Measurements from ENCODE around the gene GOLGA6D. TPM values are rescaled to one million over a fixed set of nuclear protein-coding genes. Genes with fewer than 3 reads are reported as not detected.
"Not testable (repeated sequence)": the region's sequence is repeated elsewhere in the genome, so short reads cannot be mapped to it uniquely, and the experiment has no call there.

GOLGA6D gene
- total RNA-seq, 6 experiments from 2014 or later: 0.12 to 0.49 (median 0.27) TPM; not detected in 1

DNA sequence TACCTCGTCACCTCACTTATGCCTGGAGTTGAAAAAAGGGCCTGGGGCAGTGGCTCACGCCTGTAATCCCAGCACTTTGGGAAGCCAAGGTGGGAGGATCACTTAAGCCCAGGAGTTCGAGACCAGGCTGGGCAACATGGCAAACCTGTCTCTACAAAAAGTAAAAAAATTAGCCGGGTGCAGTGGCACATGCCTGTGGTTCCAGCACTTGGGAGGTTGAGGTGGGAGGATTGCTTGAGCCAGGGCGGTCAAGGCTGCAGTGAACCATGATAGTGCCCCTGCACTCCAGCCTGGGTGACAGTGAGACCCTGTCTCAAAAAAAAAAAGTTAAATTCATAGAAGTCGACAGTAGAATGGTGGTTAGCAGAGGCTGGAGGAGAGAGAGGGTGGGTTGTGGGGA, 59.6 kb downstream of the GOLGA6D start:
- TF ChIP-seq CTCF (IDR thresholded peaks at IDR 0.05) (no peak), POLR2A (IDR thresholded peaks at IDR 0.05) (no peak)
- ATAC-seq: no peak
- Histone ChIP-seq H3K27me3 (no peaks in the 10 kb centered on the region), H3K4me1 (no peaks in the 10 kb centered on the region), H3K4me3 (no peak overlapping the region), H3K36me3 (peaks cover 0 to 6% (median 0%) of the 10 kb centered on the region in 4 donors), H3K27ac (no peak overlapping the region), H3K9me3 (no peaks in the 10 kb centered on the region)
- no peak for DNase-seq
- intact Hi-C loops (cut with DNase I): no loop called here
- 84% methylated on average over 6 of the region's 6 CpGs for WGBS (ENCODE audit: insufficient coverage, low coverage, low lambda C conversion rate, missing lambda C conversion rate)

- DNase-seq; H3K36me3 ChIP-seq; H3K27ac ChIP-seq; H3K9me3 ChIP-seq; H3K4me1 ChIP-seq; H3K27me3 ChIP-seq; H3K4me3 ChIP-seq; ATAC-seq; intact Hi-C loops (cut with DNase I): not testable (repeated sequence)
- WGBS (ENCODE audit: insufficient coverage, low coverage, low lambda C conversion rate, missing lambda C conversion rate): 43% methylated on average over 8 of the region's 8 CpGs
Measured at GRCh38 chr15:75343953-75344352, 61.3 kb downstream of the GOLGA6D start.

Small RNA genes within 50 kb of the gene (small RNA-seq; reads per million reads assigned to genes)
- gene AC068338.1 (0 reads per million in 2 experiments), gene RN7SL327P (0 reads per million in 2 experiments), gene RN7SL489P (0 reads per million in 2 experiments)

Other genes starting within 250 kb of the GOLGA6D start
- 1 to 10 TPM; 3.6 to 9.4 (median 5.8) TPM for gene C15orf39, start 81.0 kb upstream of the GOLGA6D start, total RNA-seq
- gene GOLGA6C, start 24.5 kb upstream of the GOLGA6D start, total RNA-seq: under 1 TPM in 3 of 6 experiments, not detected in 3; 0.19 to 0.51 (median 0.22) TPM
- 10 to 100 TPM; 25.6 to 57.0 (median 41.6) TPM for gene COMMD4, start 53.2 kb downstream of the GOLGA6D start, total RNA-seq
- 10 to 100 TPM; 16.6 to 32.7 (median 23.7) TPM for gene NEIL1, start 64.2 kb downstream of the GOLGA6D start, total RNA-seq
- 100 to 1,000 TPM in 1 of 6 experiments, 10 to 100 TPM in 5; 45.4 to 120 (median 79.1) TPM for gene MAN2C1, start 85.8 kb downstream of the GOLGA6D start, total RNA-seq
- 10 to 100 TPM in 5 of 6 experiments, 1 to 10 TPM in 1; 10.0 to 21.6 (median 20.5) TPM for gene SIN3A, start 168.9 kb downstream of the GOLGA6D start, total RNA-seq

All from right lobe of liver (tissue), 6 donors.